ENCODE measurements around the gene CA10. TPM values are rescaled to one million over a fixed set of nuclear protein-coding genes. Genes with fewer than 3 reads are reported as not detected.

Gene CA10
- total RNA-seq, 2 experiments from 2014 or later = not detected

DNA sequence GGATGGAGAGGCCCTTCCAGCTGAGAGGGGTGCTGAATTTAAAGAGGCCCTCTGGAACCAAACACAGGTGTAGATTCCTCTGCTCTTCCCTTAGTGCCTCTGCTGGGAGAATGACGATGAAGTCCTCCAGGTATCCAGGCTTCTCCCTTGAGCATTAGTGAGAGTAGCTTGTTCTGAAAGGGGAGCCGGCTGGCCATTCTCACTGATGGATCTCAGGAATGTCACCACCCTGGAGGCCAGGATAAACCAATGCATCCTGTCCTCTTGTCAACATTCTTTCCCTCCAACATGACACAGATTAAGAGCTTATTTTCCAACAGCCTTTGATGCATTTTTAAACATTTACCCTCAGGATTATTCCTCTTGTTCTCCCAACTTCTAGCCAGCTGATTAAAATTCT lies 325.5 kb downstream of the CA10 start:
- intact Hi-C loops (cut with micrococcal nuclease) = no loop called here
- Mint-ChIP-seq H3K4me3 (no peak overlapping the region), H3K27me3 (ENCODE audit: low read depth) (peaks cover 13% of the 10 kb centered on the region), H3K9me3 (no peaks in the 10 kb centered on the region), H3K4me1 (ENCODE audit: low read depth) (no peaks in the 10 kb centered on the region), H3K27ac (no peak overlapping the region), H3K36me3 (ENCODE audit: low read depth) (no peaks in the 10 kb centered on the region)
- CTCF ChIA-PET = no interaction called here
- no peak for DNase-seq

DNA sequence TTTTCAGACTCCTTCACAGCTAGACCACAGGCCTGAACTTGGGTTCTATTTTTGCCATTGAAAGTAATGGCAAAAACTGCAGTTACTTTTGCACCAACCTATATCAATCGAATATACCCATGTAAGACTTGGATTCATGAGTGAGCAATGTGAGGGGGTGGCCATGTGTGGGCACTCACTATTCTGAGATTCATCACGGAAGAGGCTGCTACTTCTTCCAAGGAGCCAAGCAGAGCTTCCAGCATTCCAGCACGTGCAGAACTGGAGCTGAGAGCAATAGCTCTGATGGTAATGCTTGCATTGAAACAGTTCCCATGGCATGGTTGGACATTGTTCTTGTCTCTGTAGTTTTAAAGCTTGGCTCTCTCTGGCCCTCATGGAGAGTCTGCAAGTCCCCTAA lies 327.6 kb downstream of the CA10 start:
- no peaks in the 10 kb centered on the region for H3K4me1 Mint-ChIP-seq (ENCODE audit: low read depth)
- peaks cover 10% of the 10 kb centered on the region for H3K27me3 Mint-ChIP-seq (ENCODE audit: low read depth)
- intact Hi-C loops (cut with micrococcal nuclease) = no loop called here
- no peaks in the 10 kb centered on the region for H3K36me3 Mint-ChIP-seq (ENCODE audit: low read depth)
- no peak overlapping the region for H3K4me3 Mint-ChIP-seq
- no peak for DNase-seq
- CTCF ChIA-PET = no interaction called here
- H3K27ac Mint-ChIP-seq = no peak overlapping the region
- H3K9me3 Mint-ChIP-seq = no peaks in the 10 kb centered on the region

DNA sequence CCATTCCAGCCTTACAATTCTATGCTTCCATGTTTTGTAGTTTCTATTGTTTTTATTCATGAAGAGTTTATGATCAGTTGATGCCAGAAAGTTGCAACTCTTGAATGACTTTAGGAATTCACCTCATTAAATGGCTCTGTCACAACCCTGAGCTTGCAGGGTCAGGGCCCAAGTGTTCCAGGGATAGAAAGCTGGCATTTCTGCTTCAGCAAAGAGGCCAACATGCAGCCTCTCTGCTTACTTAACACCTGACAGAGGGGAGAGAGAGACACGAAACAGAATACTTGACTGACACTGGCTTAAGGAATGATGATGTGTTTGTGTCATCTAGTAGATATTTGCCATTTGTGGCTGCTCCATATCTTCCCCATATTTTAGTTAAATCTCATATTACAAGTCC lies 328.1 kb downstream of the CA10 start:
- Mint-ChIP-seq H3K4me1 (ENCODE audit: low read depth) (no peaks in the 10 kb centered on the region), H3K27me3 (ENCODE audit: low read depth) (peaks cover 10% of the 10 kb centered on the region), H3K36me3 (ENCODE audit: low read depth) (no peaks in the 10 kb centered on the region), H3K4me3 (no peak overlapping the region), H3K27ac (no peak overlapping the region), H3K9me3 (no peaks in the 10 kb centered on the region)
- intact Hi-C loops (cut with micrococcal nuclease) = no loop called here
- CTCF ChIA-PET = no interaction called here
- no peak for DNase-seq

DNA sequence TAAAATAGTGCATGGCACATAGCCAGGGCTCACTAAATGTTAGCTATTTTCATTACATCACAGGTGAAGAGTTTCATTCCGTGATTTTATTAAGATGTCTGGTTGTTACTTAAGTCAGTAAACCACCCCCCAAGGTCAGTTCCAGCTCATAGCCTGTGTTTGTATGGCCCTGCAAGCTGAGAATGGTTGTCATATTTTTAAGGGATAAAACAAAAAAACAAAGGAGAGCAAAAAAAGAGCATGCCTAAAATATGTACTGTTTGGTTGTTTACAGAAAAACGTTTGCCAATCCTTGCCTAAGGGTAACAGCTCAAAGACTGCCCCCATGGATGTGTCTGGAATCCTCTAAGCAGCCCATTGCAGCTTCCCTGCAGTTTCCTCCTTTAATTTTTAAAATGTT lies 329.6 kb downstream of the CA10 start:
- H3K27ac Mint-ChIP-seq = no peak overlapping the region
- no peaks in the 10 kb centered on the region for H3K4me1 Mint-ChIP-seq (ENCODE audit: low read depth)
- peaks cover 10% of the 10 kb centered on the region for H3K27me3 Mint-ChIP-seq (ENCODE audit: low read depth)
- H3K4me3 Mint-ChIP-seq = no peak overlapping the region
- intact Hi-C loops (cut with micrococcal nuclease) = no loop called here
- no peaks in the 10 kb centered on the region for H3K36me3 Mint-ChIP-seq (ENCODE audit: low read depth)
- CTCF ChIA-PET = interaction anchor here (0.8 kb wide), 1 partner anchor 281 kb away, joined by 3 read pairs; no protein-coding TSS in a partner anchor
- DNase-seq = no peak
- no peaks in the 10 kb centered on the region for H3K9me3 Mint-ChIP-seq

DNA sequence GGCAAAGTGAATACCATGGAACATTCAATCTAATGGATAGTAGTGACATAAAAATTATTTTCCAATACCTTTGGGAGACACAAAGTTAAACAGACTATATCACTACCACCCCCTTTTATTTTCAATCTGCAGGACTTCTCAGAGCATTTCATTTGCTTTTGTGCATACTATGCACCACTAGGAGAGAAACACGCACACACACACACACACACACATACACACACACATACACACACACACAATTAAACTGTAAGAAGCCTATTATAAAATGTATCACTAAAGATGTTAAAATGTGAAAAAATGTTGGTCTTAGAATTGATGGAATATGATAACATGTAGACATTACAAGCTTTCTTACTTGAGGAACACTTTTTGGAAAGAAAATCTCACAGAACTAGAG lies 331.4 kb downstream of the CA10 start:
- DNase-seq = no peak
- Mint-ChIP-seq H3K27me3 (ENCODE audit: low read depth) (peaks cover 13% of the 10 kb centered on the region), H3K4me3 (no peak overlapping the region), H3K36me3 (ENCODE audit: low read depth) (no peaks in the 10 kb centered on the region), H3K9me3 (no peaks in the 10 kb centered on the region), H3K27ac (no peak overlapping the region), H3K4me1 (ENCODE audit: low read depth) (no peaks in the 10 kb centered on the region)
- CTCF ChIA-PET = no interaction called here
- intact Hi-C loops (cut with micrococcal nuclease) = no loop called here

DNA sequence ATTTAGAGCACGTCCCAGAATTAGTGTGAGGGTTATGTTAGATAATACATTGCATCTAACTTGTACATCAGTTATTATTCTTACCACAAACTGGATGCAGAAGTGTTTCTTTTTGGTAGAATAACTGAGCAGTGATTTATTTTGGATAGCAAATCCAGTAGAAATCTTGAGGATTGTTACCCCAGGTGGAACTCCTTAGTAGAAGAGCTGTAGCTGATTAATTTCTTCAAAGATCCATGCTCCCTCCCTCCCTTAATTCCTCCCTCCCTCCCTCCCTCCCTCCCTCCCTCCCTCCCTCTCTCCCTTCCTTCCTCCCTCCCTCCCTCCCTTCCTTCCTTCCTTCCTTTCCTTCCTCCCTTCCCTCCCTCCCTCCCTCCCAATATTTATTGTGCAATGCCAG lies 337.7 kb downstream of the CA10 start:
- H3K9me3 Mint-ChIP-seq = no peaks in the 10 kb centered on the region
- H3K4me1 Mint-ChIP-seq (ENCODE audit: low read depth) = peaks cover 3% of the 10 kb centered on the region
- no peak overlapping the region for H3K4me3 Mint-ChIP-seq
- CTCF ChIA-PET = interaction anchor here (1.0 kb wide), 1 partner anchor 57 kb away, joined by 3 read pairs; no protein-coding TSS in a partner anchor
- no peak for DNase-seq
- H3K27me3 Mint-ChIP-seq (ENCODE audit: low read depth) = peaks cover 8% of the 10 kb centered on the region
- no peak overlapping the region for H3K27ac Mint-ChIP-seq
- intact Hi-C loops (cut with micrococcal nuclease) = no loop called here
- no peaks in the 10 kb centered on the region for H3K36me3 Mint-ChIP-seq (ENCODE audit: low read depth)

DNA sequence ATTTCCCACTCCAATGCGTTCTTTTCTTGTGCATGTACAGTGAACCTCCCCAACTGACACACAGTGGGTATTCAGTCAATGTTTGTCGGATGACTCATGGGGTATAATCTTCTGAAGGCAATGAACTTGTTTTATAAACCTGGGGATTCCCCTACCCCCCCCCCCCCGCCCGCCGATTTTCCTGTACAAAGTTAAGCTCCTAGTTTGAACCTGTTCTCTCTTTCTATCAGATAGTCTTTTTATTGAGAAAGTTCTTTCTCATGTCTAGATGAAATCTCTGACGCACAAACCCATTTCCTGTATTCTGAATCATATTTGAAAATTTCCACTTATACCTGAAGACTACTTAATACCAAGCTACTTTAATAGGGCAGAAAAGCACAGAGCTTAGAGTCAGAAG lies 338.3 kb downstream of the CA10 start:
- no peak overlapping the region for H3K27ac Mint-ChIP-seq
- H3K4me3 Mint-ChIP-seq = no peak overlapping the region
- peak; percentile 4 for DNase-seq
- H3K36me3 Mint-ChIP-seq (ENCODE audit: low read depth) = no peaks in the 10 kb centered on the region
- H3K4me1 Mint-ChIP-seq (ENCODE audit: low read depth) = peaks cover 3% of the 10 kb centered on the region
- CTCF ChIA-PET = no interaction called here
- intact Hi-C loops (cut with micrococcal nuclease) = no loop called here
- peaks cover 6% of the 10 kb centered on the region for H3K27me3 Mint-ChIP-seq (ENCODE audit: low read depth)
- no peaks in the 10 kb centered on the region for H3K9me3 Mint-ChIP-seq

DNA sequence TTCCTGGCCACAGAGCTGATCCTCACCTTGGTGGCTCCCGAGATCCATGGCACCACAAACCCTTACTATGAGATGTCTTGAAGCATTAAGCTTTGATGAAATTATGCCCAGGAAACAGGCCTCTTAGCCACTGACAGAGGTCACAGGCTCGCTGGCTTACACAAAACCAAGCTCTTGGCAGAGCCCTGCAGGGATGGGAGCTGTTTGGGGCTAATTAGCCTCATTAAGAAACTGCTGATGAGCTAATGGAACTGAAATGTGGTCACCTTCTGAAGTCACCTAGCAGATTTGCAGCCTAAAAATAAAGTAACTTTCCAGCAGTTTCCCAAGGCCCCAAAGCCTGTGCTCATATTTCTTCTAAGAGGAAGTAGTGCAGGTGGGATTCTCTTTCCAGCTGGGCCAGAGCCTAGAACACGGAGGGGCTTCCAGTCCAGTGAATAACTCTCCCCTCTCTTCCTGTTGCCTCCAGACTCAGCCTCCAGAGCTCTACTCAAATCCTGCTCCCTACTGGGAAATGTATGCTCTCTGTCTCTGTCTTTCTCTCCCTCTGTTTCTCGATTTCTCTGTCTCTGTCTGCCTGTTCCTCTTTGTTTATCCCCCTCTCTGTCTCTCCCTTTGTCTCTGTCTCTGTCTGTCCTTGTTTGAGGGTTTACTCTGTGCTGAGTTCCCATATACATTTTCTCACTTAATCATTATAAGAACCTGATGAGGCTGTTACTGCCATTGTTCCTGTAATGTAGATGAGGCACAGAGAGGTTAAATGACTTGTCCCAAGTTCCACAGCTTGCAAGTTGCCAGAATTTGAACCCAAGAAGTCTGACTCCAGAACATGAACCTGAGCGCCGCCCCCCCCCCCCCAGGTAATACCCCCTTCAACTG lies 338.9 kb downstream of the CA10 start:
- H3K9me3 Mint-ChIP-seq = no peaks in the 10 kb centered on the region
- CTCF ChIA-PET = no interaction called here
- H3K27me3 Mint-ChIP-seq (ENCODE audit: low read depth) = peaks cover 6% of the 10 kb centered on the region
- no peak overlapping the region for H3K4me3 Mint-ChIP-seq
- H3K36me3 Mint-ChIP-seq (ENCODE audit: low read depth) = no peaks in the 10 kb centered on the region
- intact Hi-C loops (cut with micrococcal nuclease) = loop anchor here (5.0 kb wide), 1 partner anchor 633 kb away; no protein-coding TSS in a partner anchor
- DNase-seq = no peak
- H3K27ac Mint-ChIP-seq = peak overlapping the region; percentile 29
- H3K4me1 Mint-ChIP-seq (ENCODE audit: low read depth) = peaks cover 3% of the 10 kb centered on the region

DNA sequence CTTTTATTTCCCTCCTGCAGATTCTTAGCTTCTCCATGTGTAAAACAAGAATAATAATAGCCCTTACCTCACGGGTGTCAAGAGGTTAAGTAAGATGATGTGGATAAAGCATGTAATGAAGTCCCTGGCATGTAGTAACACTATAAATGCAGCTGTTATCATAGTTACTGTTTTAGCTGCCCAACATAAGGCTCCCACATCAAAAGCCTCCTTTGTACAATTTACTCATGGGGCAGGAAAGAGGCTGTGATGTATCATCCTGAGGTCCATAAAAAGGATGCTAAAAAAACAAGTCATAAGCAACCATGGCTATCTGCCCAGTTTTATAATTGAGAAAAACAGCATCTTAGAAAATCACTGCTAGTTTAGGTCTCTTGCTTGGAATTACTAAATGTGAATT lies 339.7 kb downstream of the CA10 start:
- H3K4me3 Mint-ChIP-seq = no peak overlapping the region
- DNase-seq = no peak
- H3K9me3 Mint-ChIP-seq = no peaks in the 10 kb centered on the region
- peaks cover 3% of the 10 kb centered on the region for H3K4me1 Mint-ChIP-seq (ENCODE audit: low read depth)
- no peak overlapping the region for H3K27ac Mint-ChIP-seq
- no peaks in the 10 kb centered on the region for H3K36me3 Mint-ChIP-seq (ENCODE audit: low read depth)
- intact Hi-C loops (cut with micrococcal nuclease) = loop anchor here (5.0 kb wide), 1 partner anchor 634 kb away; no protein-coding TSS in a partner anchor
- H3K27me3 Mint-ChIP-seq (ENCODE audit: low read depth) = peaks cover 6% of the 10 kb centered on the region
- CTCF ChIA-PET = no interaction called here

DNA sequence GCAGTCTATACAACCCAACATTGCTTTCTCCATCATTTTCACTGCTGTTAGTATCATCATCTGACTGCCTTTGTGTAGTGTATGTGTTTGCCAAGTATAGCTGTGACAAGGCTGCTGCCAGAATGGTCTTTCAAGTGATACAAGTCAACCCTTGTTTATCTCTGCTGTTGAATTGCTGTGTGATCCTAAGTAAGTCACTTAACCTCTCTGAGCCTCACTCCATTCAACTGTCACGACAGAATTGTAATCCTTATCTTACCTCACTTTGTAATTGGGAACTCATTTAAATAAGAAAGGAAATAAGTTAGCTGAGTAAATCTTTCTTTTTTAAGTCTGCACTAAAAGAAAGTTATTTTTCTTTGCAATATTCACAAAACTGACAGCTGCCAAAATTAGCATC lies 340.6 kb downstream of the CA10 start:
- intact Hi-C loops (cut with micrococcal nuclease) = loop anchor here (5.0 kb wide), 1 partner anchor 634 kb away; no protein-coding TSS in a partner anchor
- Mint-ChIP-seq H3K27me3 (ENCODE audit: low read depth) (peaks cover 6% of the 10 kb centered on the region), H3K36me3 (ENCODE audit: low read depth) (no peaks in the 10 kb centered on the region), H3K4me1 (ENCODE audit: low read depth) (peaks cover 3% of the 10 kb centered on the region), H3K27ac (no peak overlapping the region), H3K4me3 (no peak overlapping the region), H3K9me3 (no peaks in the 10 kb centered on the region)
- CTCF ChIA-PET = no interaction called here
- DNase-seq = no peak

DNA sequence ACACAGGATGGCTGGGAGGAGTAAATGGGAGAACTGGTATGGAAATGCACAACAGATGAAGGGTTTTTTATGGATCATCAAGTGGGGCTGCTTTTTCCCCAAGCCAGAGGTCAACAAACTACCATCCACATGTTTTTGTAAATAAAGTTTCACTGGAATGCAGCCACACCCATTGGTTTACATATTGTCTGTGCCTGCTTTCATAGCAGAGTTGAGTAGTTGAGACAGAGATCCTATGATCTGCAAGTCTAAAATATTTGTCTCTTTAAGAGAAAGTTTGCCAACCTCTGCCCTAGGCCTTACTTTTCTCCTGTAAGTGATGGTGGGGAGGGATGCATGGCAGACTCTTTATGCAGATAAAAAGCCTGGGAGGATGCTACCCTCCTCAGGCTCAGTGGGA lies 341.4 kb downstream of the CA10 start:
- Mint-ChIP-seq H3K4me1 (ENCODE audit: low read depth) (peaks cover 3% of the 10 kb centered on the region), H3K27ac (no peak overlapping the region), H3K9me3 (no peaks in the 10 kb centered on the region), H3K36me3 (ENCODE audit: low read depth) (no peaks in the 10 kb centered on the region), H3K4me3 (no peak overlapping the region), H3K27me3 (ENCODE audit: low read depth) (peaks cover 3% of the 10 kb centered on the region)
- CTCF ChIA-PET = no interaction called here
- intact Hi-C loops (cut with micrococcal nuclease) = loop anchor here (5.0 kb wide), 1 partner anchor 635 kb away; no protein-coding TSS in a partner anchor
- no peak for DNase-seq

DNA sequence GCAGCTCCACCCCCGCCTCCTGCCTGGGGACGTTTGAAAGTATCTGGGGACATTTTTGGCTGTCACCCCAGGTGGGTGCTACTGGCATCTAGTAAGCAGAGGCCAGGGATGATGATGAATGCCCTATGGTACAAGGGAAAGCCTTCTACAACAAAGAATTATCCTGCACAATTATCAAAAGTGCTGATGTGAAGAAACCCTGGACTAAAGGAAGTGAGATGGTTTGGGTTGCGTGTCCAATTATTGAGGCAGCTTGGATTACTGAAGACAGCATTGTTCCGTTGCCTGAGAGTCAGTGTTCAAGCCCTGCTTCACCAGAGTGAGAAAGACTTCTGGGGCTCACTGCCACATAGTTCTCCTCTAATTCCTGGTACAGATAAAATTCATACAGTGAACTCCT lies 343.4 kb downstream of the CA10 start:
- intact Hi-C loops (cut with micrococcal nuclease) = loop anchor here (5.0 kb wide), 1 partner anchor 637 kb away; no protein-coding TSS in a partner anchor
- CTCF ChIA-PET = interaction anchor here (0.6 kb wide), 1 partner anchor 197 kb away, joined by 3 read pairs; no protein-coding TSS in a partner anchor
- DNase-seq = no peak
- Mint-ChIP-seq H3K9me3 (no peaks in the 10 kb centered on the region), H3K27me3 (ENCODE audit: low read depth) (no peaks in the 10 kb centered on the region), H3K4me3 (no peak overlapping the region), H3K27ac (no peak overlapping the region), H3K4me1 (ENCODE audit: low read depth) (peaks cover 3% of the 10 kb centered on the region), H3K36me3 (ENCODE audit: low read depth) (no peaks in the 10 kb centered on the region)

DNA sequence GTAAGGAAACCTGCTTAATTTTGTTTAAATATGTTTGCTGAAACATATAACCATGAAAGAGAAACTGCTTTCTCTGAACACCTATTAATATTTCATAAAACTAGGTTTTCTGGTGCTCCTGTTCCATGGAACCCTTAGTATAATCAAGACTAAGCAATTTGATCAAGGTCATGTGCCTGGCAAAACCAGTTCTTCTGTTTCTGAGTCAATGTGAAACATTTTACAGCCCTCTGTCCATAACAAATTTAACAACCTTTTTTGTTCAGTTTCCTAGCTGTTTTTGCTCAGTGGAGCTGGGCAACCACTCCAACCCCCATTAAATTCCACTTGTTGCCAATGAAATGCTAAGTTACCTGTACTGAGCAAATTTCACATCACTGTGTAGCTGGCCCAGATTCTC lies 344.0 kb downstream of the CA10 start:
- Mint-ChIP-seq H3K9me3 (no peaks in the 10 kb centered on the region), H3K27me3 (ENCODE audit: low read depth) (no peaks in the 10 kb centered on the region), H3K27ac (no peak overlapping the region), H3K4me3 (no peak overlapping the region), H3K4me1 (ENCODE audit: low read depth) (peaks cover under 1% of the 10 kb centered on the region), H3K36me3 (ENCODE audit: low read depth) (no peaks in the 10 kb centered on the region)
- intact Hi-C loops (cut with micrococcal nuclease) = no loop called here
- DNase-seq = no peak
- CTCF ChIA-PET = interaction anchor here (0.6 kb wide), 1 partner anchor 197 kb away, joined by 3 read pairs; no protein-coding TSS in a partner anchor

All from activated naive CD4-positive, alpha-beta T cell treated with anti-CD3 and anti-CD28 coated beads for 36 hours (primary cell).